ENCODE results near the gene PLEKHG4B.
"Not testable (repeated sequence)": the region's sequence is repeated elsewhere in the genome, so short reads cannot be mapped to it uniquely, and the experiment has no call there.

The PLEKHG4B gene

DNA sequence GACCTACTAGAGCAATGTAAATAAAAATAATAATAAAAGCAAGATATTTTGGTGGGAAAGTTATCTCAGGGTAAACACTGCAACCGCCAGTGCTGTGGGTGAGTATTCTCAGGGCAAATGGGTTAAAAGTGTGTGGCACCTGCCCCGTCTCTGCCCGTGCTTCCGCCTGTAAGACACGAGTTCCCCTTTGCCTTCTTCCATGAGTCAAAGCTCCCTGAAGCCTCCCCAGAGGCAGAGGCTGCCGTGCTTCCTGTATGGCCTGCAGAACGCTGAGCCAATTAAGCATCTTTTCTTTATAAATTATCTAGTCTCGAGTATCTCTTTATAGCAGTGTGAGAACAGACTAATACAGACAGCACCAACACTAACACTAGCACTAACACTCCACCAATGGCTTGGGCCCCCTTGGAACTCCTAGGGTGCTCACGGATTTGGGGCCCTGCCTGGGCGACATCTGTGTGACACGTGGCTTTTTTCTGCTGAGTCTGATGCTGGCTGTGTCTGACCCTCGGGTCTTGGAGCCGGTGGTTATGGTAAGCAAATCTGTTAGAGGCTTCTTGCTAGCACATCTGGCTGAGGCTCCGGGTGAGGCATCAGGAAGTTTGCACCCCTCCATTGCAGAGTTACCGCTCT, 10.6 kb downstream of the PLEKHG4B start:
- no peak for DNase-seq
- peaks cover 33% of the 10 kb centered on the region for H3K27me3 ChIP-seq
- no peaks in the 10 kb centered on the region for H3K36me3 ChIP-seq
- no peak overlapping the region for H3K4me3 ChIP-seq (ENCODE audit: low read depth, low read length)
- no peaks in the 10 kb centered on the region for H3K9me3 ChIP-seq
- TF ChIP-seq, protein P1, sequence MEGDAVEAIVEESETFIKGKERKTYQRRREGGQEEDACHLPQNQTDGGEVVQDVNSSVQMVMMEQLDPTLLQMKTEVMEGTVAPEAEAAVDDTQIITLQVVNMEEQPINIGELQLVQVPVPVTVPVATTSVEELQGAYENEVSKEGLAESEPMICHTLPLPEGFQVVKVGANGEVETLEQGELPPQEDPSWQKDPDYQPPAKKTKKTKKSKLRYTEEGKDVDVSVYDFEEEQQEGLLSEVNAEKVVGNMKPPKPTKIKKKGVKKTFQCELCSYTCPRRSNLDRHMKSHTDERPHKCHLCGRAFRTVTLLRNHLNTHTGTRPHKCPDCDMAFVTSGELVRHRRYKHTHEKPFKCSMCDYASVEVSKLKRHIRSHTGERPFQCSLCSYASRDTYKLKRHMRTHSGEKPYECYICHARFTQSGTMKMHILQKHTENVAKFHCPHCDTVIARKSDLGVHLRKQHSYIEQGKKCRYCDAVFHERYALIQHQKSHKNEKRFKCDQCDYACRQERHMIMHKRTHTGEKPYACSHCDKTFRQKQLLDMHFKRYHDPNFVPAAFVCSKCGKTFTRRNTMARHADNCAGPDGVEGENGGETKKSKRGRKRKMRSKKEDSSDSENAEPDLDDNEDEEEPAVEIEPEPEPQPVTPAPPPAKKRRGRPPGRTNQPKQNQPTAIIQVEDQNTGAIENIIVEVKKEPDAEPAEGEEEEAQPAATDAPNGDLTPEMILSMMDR (IDR thresholded peaks at IDR 0.05; ENCODE audit: low read depth, low read length), result no peak
- no peaks in the 10 kb centered on the region for H3K4me1 ChIP-seq

DNA sequence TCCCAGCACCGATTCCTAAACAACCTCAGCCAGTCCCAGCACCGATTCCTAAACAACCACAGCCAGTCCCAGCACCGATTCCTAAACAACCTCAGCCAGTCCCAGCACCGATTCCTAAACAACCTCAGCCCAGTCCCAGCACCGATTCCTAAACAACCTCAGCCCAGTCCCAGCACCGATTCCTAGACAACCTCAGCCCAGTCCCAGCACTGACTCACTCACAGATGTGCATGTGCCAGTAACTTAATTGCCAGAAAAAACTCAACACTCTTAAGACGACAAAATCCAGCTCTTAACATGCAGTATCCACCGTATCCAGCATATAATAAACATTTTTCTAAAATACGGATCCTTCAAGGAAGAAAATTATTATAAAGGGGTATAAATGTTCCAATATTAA, 12.1 kb downstream of the PLEKHG4B start:
- H3K36me3 ChIP-seq; H3K4me3 ChIP-seq (ENCODE audit: low read depth, low read length); H3K9me3 ChIP-seq; H3K4me1 ChIP-seq; DNase-seq: not testable (repeated sequence)
- peaks cover 33% of the 10 kb centered on the region for H3K27me3 ChIP-seq

DNA sequence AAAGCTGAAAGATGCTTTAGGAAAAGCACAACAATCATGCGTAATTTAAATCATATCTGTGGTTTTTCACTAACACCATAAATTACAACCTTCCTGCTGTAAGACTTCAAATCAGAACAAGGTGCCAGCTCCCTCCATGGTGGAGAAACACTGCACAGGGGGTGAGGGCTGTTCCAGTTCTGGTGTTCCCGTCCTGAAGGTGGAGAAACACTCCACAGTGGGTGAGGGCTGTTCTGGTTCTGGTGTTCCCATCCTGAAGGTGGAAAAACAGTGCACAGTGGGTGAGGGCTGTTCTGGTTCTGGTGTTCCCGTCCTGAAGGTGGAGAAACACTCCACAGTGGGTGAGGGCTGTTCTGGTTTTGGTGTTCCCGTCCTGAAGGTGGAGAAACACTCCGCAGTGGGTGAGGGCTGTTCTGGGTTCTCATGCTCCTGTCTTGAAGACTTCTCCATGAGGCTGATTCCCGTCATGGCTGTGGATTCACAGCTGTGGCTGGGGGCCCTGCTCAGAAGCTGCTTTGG, 12.9 kb downstream of the PLEKHG4B start:
- Histone ChIP-seq H3K36me3 (no peaks in the 10 kb centered on the region), H3K4me3 (ENCODE audit: low read depth, low read length) (no peak overlapping the region), H3K9me3 (no peaks in the 10 kb centered on the region), H3K4me1 (no peaks in the 10 kb centered on the region), H3K27me3 (peaks cover 26% of the 10 kb centered on the region)
- no peak for DNase-seq
- TF ChIP-seq, protein P1 (IDR thresholded peaks at IDR 0.05; ENCODE audit: low read depth, low read length), result no peak

DNA sequence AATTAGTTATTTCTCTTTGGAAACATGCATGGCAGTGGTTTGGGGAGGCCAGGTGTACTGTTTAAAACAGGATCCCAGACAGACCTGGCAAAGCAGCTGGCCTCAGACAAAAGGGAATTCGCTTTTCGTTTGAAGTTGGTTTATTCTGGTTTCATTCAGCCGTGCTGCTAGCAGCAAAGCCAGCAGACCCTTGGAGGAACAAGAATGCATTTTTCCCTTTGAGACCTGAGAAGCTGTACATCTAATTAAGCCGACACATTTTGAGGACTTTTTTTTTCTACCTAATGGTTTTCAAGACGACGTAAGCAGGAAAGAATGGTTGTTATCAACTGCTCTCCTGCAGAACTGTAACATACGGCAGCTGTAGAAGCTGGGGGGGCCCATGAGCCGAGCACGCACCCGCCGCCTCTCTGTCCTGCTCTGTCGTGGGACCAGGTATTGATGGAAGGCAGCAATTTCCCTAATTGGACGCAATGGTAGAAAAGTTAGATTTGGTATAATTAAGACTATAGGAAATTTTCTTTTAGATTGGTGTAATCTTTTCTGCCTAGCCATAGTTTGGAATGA, 13.6 kb downstream of the PLEKHG4B start:
- TF ChIP-seq, protein P1 (IDR thresholded peaks at IDR 0.05; ENCODE audit: low read depth, low read length), result no peak
- DNase-seq, result no peak
- Histone ChIP-seq H3K9me3 (no peaks in the 10 kb centered on the region), H3K4me1 (no peaks in the 10 kb centered on the region), H3K27me3 (peaks cover 26% of the 10 kb centered on the region), H3K4me3 (ENCODE audit: low read depth, low read length) (no peak overlapping the region), H3K36me3 (no peaks in the 10 kb centered on the region)

DNA sequence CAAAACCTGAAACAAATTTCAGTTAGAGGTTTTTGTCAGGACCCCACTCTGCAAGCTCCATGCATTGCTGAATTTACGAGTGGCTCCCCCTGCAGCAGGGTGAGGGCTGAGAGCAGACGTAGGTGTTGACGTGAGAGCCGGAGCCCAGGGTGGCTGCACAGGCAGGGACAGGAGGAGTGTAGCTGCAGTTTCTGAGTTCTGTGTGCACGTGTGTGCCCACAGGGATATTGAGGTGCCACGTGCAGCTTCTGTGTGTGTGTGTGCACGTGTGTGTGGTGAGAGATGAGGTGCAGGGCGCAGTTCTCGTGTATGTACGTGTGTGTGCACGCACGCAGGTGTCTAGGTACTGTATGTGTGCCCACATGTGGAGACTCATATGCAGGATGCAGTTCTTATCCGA, 14.6 kb downstream of the PLEKHG4B start:
- Histone ChIP-seq H3K9me3 (no peaks in the 10 kb centered on the region), H3K27me3 (peaks cover 26% of the 10 kb centered on the region), H3K4me3 (ENCODE audit: low read depth, low read length) (no peak overlapping the region), H3K4me1 (no peaks in the 10 kb centered on the region), H3K36me3 (no peaks in the 10 kb centered on the region)
- DNase-seq, result no peak
- TF ChIP-seq, protein P1 (IDR thresholded peaks at IDR 0.05; ENCODE audit: low read depth, low read length), result no peak

DNA sequence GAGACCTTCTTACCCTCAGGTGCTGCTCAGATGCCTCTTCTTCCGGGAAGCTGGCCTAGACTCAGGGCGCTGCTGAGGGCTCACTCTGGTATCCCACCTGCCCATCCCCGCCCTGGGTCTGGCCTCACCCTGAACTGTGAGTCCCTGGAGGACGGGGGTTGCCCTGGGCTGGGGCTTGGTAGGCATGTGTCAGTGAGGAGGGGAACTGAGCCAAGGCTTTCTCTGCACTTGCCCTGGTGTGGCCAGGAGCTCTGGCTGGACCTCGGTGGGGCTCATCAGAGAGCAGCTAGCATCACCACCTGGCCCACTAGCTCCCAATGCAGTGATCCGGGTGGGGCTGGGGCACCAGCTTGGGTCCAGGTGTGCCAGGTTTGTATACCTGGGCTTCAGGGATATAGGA, 15.6 kb downstream of the PLEKHG4B start:
- TF ChIP-seq, protein P1 (IDR thresholded peaks at IDR 0.05; ENCODE audit: low read depth, low read length), result no peak
- Histone ChIP-seq H3K4me3 (ENCODE audit: low read depth, low read length) (no peak overlapping the region), H3K9me3 (no peaks in the 10 kb centered on the region), H3K27me3 (peaks cover 24% of the 10 kb centered on the region), H3K36me3 (no peaks in the 10 kb centered on the region), H3K4me1 (no peaks in the 10 kb centered on the region)
- DNase-seq, result no peak
